Left lung (tissue), 10 donors: Measurements from ENCODE around the gene TRPM2. TPM values are rescaled to one million over a fixed set of nuclear protein-coding genes. Genes with fewer than 3 reads are reported as not detected.
A peak's percentile ranks its signal among the peaks of the same experiment; 100 is the strongest.

Experiments
- ATAC-seq: fragments of 200-7000 bp; cut with Tn5 transposase; one replicate; pipeline ENCODE4 v1.9.1; 2020; ENCODE audit warnings: moderate library complexity
- DNase-seq, 4 donors: peaks; one replicate each; pipeline ENCODE4 v3.0.0-alpha.2; 2013 to 2020
- H3K27ac ChIP-seq, 2 donors: fragments of 200-600 bp; sonication (generic) in 1 of 2; one replicate each; pipeline versions ENCODE4 v1.5.0 to v1.8.0; 2020 to 2021
- H3K27me3 ChIP-seq, 2 donors: fragments of 200-600 bp; sonication (generic) in 1 of 2; one replicate each; pipeline versions ENCODE4 v1.5.0 to v1.8.0; 2020 to 2021
- H3K36me3 ChIP-seq, 2 donors: fragments of 200-600 bp; sonication (generic) in 1 of 2; one replicate each; pipeline versions ENCODE4 v1.5.0 to v1.8.0; 2020 to 2021
- H3K4me1 ChIP-seq, 2 donors: fragments of 200-600 bp; one replicate each; pipeline ENCODE4 v1.8.0; 2021
- H3K4me3 ChIP-seq, 2 donors: fragments of 200-600 bp; sonication (generic) in 1 of 2; one replicate each; pipeline versions ENCODE4 v1.5.0 to v1.8.0; 2020 to 2021; ENCODE audit warnings: mild to moderate bottlenecking in 1 of 2
- H3K9me3 ChIP-seq, 2 donors: fragments of 200-600 bp; sonication (generic) in 1 of 2; one replicate each; pipeline versions ENCODE4 v1.5.0 to v1.8.0; 2020 to 2021
- intact Hi-C, 2 donors: fragments of 100-400 bp; cut with DNase I; formaldehyde crosslinking; loops; one replicate each; pipeline versions ENCODE4 v1.11.2 to v1.14.2; 2022
- polyA plus RNA-seq, 6 donors: library from polyadenylated mRNA; unstranded; fragments of 120-200 nt; gene quantifications; one replicate each; pipeline ENCODE4 v1.2.1, GENCODE V29; 2013; ENCODE audit not compliant: insufficient read length in 6 of 6
- total RNA-seq, 2 donors: library from RNA; stranded (reverse); fragmentation: NEBNext Ultra II Directional; extraction: Animal tissue kit (Norgen Biotek cat#: 25700); gene quantifications; one replicate each; pipeline ENCODE4 v1.2.1, GENCODE V29; 2021
- TF ChIP-seq, protein P1 (sequence below), 2 donors: fragments of 200-600 bp; sonication (generic) in 1 of 2; IDR thresholded peaks; one replicate each; pipeline versions ENCODE4 v1.5.0 to v1.8.0; 2021; ENCODE audit warnings: antibody characterized with exemption in 2 of 2
- donor health status: DM: no; HTN: yes; CAD: no.
- donor health status: DM: no; HTN: no; CAD: no.

The TRPM2 gene
- total and polyA plus RNA-seq, 8 donors = 1.2 to 25.6 (median 1.6) TPM

GRCh38 chr21:44350773-44351481 lies 2.5 kb upstream of the TRPM2 start:
- Histone ChIP-seq H3K36me3 (no peaks in the 10 kb centered on the region), H3K9me3 (no peaks in the 10 kb centered on the region), H3K4me1 (peaks cover 7 to 56% of the 10 kb centered on the region in 2 donors), H3K4me3 (no peak overlapping the region), H3K27me3 (peaks cover 26 to 62% of the 10 kb centered on the region in 2 donors), H3K27ac (no peak overlapping the region)
- TF ChIP-seq, protein P1, sequence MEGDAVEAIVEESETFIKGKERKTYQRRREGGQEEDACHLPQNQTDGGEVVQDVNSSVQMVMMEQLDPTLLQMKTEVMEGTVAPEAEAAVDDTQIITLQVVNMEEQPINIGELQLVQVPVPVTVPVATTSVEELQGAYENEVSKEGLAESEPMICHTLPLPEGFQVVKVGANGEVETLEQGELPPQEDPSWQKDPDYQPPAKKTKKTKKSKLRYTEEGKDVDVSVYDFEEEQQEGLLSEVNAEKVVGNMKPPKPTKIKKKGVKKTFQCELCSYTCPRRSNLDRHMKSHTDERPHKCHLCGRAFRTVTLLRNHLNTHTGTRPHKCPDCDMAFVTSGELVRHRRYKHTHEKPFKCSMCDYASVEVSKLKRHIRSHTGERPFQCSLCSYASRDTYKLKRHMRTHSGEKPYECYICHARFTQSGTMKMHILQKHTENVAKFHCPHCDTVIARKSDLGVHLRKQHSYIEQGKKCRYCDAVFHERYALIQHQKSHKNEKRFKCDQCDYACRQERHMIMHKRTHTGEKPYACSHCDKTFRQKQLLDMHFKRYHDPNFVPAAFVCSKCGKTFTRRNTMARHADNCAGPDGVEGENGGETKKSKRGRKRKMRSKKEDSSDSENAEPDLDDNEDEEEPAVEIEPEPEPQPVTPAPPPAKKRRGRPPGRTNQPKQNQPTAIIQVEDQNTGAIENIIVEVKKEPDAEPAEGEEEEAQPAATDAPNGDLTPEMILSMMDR (IDR thresholded peaks at IDR 0.05) = no peak
- intact Hi-C loops = no loop called here
- DNase-seq (peak in 1 of 4 donors; percentile 89), ATAC-seq (no peak)

DNA sequence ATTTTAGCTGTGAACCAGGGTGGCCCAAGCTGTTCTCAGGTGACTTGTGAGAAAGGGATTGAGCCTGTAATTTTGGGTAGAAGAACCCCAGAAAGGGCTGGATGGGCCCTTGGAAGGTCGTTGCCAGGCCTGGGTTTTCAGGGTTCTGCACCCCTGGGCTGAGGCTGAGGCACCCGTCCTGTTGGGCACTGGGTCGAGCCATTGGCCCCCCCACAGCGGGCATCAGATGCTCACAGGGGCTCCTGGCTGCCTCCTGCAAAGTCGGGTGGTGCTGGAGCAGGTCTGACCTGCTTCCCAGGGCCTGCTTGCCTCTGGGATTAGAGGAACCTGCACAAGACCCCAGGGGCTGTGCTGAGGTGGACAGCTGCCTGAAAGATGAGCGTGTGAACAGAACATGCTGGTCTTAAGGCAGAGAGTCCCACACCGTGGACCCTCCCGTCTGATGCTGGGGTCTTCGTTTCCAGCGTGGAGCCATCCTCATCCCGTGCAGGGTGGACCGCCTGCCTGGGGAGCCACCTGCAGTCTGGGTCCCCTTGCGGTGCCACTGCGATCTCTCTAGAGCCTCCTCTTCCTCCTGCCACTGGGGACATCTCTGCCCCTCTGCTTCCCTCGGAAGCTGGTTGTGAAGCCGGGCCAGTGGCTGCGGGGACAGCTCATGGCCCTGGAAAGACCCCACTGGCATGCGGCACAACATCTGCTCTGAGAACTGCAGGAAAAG lies 1.7 kb upstream of the TRPM2 start:
- Histone ChIP-seq H3K4me3 (no peak overlapping the region), H3K27ac (peak overlapping the region in 1 of 2 donors; percentile 96), H3K4me1 (peaks cover 7 to 64% of the 10 kb centered on the region in 2 donors), H3K36me3 (no peaks in the 10 kb centered on the region), H3K27me3 (peaks cover 26 to 60% of the 10 kb centered on the region in 2 donors), H3K9me3 (no peaks in the 10 kb centered on the region)
- TF ChIP-seq, protein P1 (IDR thresholded peaks at IDR 0.05) = no peak
- ATAC-seq (no peak), DNase-seq (peak in 1 of 4 donors; percentile 69)
- intact Hi-C loops = no loop called here

- Histone ChIP-seq H3K4me3 (peak overlapping the region in 1 of 2 donors; percentile 49), H3K27ac (peak overlapping the region; percentile 59 to 96), H3K4me1 (peaks cover 7 to 71% of the 10 kb centered on the region in 2 donors), H3K27me3 (peaks cover 26 to 59% of the 10 kb centered on the region in 2 donors), H3K9me3 (no peaks in the 10 kb centered on the region), H3K36me3 (peaks cover 0 to 5% of the 10 kb centered on the region in 2 donors)
- intact Hi-C loops = no loop called here
- ATAC-seq (no peak), DNase-seq (peak in 1 of 4 donors; percentile 66)
- TF ChIP-seq, protein P1 (IDR thresholded peaks at IDR 0.05) = no peak
Measured at GRCh38 chr21:44352253-44352860, 1.1 kb upstream of the TRPM2 start.

DNA sequence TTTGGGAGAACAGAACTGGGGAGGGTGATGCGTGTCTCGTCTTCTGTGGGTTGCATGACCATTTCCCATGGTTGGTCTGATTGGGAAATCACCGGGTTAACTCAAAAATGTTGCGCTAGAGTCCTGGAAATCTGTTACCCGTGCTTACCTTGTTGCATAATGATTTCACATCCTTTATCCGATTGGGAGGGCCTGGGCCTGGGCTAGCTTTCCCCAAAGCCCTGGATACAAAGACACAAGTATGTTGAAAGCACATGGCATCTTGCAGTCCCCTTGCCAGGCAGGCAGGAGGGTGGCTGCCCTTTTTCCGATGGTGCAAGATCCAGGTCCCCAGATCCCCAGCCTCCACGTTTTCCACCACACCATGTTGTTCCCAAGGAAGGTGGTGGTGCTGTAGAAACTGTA lies 582 bp downstream of the TRPM2 start:
- ATAC-seq (peak; percentile 6), DNase-seq (peak in 1 of 4 donors; percentile 75)
- H3K36me3 ChIP-seq = peaks cover 0 to 16% of the 10 kb centered on the region in 2 donors
- peak overlapping the region in 1 of 2 donors; percentile 96 for H3K27ac ChIP-seq
- H3K27me3 ChIP-seq = peaks cover 26 to 43% of the 10 kb centered on the region in 2 donors
- no peaks in the 10 kb centered on the region for H3K9me3 ChIP-seq
- intact Hi-C loops = no loop called here
- TF ChIP-seq, protein P1 (IDR thresholded peaks at IDR 0.05) = no peak
- H3K4me1 ChIP-seq = peaks cover 7 to 74% of the 10 kb centered on the region in 2 donors
- peak overlapping the region; percentile 5 to 49 for H3K4me3 ChIP-seq
